NCI-H1417 (cell line): ENCODE results near the gene SMAD3.

Source experiments
- DNase-seq, 3 experiments: peaks; one replicate each; lab custom pipeline; 2025; lab: John Stamatoyannopoulos, UW

SMAD3 gene

DNA sequence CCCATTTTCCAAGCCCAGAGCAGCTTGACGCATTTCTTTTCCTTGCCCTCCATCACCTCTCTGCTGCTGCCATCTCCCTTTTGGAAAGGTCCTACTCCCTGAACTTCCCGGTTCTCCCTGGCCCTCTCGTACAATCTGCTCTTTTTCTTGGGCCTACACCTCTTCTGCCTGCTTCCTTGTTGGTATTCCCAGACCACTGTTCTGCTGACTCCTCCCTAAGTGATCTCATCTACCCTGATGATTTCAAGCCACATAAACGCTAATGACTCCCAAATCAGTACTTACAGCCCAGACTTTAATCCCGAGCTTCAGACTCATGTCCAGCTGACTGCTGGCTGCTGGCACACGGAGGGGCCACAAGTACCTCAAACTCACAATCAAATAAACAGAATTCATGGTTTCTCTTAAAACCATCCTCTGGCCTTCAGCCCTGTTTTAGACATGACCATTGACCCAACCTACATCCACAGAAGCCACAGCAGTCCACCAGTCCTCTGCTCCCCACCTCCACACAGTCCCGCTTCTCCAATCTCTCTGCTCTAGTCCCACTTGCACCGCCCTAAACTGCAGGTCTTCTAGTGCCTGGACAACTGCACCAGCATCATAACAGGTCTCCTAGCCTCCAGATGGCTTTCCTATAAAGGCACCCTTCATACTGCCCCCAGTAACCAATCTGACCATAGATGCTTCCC, 131.4 kb downstream of the SMAD3 start:
- no peak for DNase-seq

DNA sequence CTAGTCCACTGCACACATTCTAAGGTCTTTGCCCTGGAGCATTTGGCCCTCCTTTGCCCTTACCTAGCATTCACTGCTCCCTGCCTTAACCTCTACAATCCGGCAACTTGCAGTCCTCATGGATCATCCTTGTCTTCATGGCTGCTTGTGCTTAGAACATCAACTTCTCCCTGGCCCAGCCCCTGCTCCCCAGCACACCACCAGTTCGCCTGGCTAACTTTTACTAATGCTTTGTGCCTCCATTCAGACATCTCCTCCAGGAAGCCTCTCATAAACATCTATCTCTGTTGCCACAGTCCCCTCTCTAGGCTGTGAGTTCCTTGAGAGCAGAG, 131.9 kb downstream of the SMAD3 start:
- DNase-seq, result no peak

DNA sequence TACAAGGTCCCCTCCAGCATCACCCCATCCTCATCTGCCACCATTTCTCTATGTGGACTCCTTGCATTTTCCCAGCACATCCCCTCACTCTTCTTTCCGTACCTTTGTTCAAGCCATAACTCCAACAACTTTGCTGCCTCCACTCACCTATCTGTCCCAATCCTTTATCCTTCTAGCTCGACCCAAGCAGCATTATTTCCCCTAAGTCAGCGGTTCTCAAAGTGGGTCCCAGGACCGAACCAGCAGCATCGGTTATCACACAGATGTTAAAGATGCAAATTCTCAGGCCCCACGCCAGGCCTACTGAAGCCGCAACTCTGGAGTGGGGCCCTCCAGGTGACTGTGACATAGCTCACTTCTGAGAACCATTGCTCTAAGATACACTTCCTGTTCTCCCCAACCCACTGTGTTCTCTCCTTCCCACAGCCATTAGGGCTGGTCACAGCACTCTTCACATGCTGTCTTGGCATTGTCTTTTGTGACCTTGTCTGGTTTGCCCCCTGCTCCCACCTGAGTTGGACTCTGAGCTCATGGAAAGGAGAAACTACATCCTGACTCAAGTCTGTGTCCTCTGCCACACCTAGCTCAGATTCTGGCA, 132.9 kb downstream of the SMAD3 start:
- DNase-seq, result no peak

DNA sequence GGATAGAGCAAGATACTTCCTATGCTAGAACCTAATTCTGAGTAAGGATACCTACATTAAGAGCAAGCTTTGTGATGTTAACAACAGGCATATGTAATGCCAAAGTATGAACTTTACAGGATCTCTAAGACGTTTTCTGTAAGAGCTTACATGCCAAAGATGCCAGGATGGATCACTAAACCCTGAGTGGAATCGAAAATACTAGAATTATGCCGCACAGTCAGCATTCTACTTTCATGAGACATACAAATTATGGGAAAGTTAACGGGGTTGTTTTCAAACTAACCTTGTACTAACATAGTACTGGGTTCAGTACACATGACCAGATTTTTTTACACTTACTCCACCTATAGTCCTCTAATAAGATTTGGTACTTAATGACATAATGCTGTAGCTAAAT, 134.0 kb downstream of the SMAD3 start:
- no peak for DNase-seq

DNA sequence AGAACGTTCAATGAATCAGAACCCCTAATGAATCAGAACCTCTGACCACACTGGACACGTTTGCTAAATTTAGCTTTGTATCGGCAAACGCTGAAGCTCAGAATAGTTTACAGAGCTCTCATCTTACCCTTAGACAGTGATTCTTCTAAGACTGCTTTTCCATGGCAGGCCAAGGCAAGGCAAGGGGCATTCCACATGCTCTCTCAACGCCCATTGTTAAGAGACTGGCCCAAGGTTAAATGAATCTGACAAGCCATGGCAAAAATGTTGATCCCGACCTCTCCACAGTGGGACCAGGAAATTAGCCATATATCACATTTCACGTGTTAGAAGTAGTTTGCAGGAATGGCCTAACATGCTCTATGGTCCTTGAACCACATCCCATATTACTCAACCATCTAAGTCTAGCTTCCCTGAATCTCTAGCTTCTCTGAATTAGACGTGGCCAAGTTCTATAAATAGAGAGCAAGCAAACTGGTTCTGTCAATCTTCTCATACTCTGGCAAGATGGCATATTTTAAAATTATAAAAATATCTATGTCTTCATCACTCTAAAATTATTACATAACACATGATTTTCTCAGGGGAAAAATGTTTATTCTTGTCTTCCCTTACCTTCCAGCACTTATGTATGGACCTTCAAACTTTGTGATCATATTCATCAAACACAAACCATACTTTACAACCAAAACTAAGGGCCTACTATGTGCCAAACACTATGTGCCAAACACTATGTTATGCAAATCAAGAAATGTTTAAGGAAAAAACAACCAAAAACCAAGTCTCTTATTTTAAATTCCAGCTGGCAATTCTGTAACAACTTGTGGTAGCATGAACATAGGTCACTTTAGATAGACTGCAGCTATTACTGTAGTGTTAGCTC, 134.7 kb downstream of the SMAD3 start:
- no peak for DNase-seq

DNA sequence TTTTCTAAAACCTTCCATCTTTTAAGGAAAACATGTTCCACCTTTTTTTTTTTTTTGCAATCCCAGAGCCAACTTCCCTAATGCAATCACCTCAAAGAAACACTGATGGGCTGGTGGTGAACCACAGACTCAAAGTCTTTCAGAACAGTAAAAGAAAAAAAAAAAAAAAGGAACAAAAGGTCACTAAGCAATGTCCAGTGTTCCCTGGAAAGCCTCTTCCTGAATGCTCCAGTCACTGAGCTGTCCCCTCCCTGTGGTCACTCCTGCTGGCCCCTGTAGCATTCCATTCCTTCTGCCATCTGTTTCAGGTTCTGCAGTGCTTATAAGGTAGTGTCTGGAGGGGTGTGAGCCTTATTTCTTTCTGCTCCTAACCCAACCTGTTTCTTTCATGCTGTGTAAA, 135.7 kb downstream of the SMAD3 start:
- no peak for DNase-seq

DNA sequence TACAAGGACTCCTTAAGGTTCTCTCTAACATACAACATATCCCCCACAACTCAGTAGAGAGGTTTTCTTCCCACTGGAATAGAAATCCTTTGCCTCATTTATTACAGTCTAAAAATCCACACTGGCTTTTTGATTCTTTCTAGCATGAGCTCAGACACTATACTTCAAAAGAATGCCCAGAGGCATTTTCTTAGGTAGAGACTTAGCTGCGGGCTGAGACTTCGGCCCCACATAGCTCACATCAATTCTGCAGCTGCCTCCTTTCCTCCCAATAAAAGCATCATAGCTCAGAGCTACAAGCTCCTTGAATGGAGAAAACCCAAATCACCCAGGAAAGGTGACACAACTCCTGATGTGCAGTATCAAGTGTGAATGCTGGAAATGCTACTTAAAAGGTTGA, 136.7 kb downstream of the SMAD3 start:
- no peak for DNase-seq

DNA sequence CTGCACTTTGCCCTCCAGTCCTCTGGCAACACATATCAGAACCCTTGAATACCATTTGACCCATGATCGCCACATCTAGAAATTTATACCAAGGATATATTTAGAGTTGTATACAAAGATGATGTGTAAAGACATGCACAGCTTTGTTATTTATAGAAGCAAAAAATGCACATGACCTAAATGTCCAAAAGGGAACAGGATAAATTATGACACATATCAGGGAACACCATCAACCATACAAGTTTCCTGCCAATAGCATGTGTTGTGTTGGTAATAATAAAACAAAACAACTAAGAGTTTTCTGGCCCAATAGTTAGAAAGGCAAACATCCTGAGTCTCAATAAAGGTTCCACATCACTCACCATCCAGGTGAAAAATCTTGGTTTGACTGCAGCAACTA, 137.6 kb downstream of the SMAD3 start:
- no peak for DNase-seq

DNA sequence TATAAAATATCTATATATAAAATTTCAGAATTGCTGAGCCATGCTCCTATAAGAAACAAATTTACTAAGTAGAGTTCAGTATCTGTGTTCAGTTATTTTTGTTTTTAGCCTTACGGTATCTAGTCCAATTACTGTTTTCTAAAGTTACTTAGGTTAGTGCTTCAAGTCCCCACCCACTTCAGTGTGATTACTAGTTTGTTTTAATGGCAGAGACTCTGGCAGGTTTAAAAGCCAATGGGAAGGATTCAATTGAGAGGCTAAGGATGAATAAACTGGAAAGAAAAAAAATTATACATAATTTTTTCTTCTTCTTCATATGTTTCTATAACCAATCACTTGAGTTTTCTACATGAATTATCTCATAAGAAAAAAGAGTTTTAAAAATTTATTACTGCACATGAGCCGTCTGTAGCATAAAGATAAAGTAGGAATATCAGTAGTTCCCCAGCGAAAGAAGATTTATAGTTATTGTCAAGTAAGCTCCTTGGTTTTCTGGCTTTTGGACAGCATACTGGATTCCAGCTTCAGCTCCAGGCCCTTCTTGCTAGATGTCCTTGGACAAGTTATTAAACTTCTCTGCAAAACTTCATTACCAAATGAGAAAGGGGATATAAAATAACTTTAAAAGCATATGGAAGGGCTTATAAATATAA, 142.3 kb downstream of the SMAD3 start:
- DNase-seq, result no peak

DNA sequence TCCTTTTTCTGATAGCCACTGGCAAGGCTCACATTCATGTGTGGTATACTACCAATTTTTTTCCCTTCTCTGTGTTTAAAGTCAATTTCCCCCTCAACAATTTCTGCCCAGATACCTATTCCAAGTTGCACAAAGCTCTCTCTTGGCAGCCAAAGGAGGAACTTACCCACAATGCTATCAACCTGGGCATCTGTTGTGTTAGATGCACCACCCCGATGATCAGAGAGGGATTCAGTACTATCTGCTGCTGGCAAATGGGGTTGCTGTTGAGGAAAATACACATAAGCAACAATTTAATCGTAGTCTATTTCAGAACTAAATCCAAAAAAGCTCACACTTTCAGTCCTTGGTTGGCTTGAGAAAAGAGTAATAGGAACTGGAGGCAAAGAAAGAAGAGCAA, 143.0 kb downstream of the SMAD3 start:
- DNase-seq, result no peak

DNA sequence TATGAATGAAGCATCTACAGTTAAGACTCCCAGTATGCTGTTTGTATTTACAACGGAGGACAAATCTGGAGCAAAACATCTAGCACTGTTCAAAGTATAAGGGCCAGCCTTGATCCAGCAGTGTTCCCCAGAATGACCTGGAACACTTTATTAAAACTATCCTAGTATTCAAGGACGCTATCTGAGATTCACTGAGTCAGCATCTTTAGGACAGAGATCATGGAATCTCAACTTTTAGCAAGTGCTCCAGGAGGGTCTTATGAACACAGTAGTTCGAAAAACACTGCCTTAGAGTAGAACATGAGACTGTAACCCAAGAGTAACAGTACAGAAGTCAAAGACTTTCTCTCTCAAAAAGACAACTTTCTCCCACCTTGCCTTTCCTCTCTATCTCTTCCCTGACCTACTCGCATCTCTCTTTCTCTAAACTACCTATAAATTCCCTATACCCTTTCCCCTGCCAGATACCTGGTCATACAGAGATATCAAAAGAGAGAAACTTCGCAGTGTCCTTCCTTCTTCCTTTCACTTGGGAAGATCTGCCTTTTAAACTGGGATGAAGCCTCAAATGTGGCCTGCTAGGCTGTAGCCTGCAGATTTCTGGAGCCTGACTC, 145.3 kb downstream of the SMAD3 start:
- DNase-seq, result no peak

DNA sequence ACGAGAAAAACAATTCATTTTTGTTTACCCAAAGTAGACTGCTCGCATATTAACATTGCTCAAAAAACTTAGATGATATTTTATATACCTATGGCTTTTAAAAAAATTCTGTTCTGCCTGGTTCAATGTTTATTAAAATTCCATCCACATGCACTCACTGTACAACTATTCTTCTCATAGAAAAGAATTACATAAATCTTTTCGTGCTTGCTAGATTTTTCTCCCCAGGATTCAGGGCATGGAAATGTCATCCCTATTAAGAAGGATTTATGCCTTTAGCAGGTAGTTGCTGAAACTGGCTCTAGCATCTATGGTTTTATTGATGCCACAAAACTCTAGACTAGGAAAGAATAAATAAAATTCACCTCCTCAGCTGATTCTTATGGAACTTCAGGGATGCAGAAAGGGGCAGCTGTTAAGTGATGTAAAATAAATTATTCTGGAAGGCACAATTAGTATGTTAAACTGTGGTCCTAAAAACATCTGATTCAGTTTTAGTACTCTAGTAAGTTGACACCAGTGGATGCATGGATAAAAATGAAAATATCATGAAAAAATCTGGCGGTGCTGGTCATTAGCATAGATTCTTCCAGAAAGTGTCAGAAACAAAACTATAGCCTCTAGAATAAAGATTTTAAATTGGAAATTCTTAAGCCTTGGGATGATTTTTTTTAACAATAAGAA, 147.4 kb downstream of the SMAD3 start:
- no peak for DNase-seq

DNA sequence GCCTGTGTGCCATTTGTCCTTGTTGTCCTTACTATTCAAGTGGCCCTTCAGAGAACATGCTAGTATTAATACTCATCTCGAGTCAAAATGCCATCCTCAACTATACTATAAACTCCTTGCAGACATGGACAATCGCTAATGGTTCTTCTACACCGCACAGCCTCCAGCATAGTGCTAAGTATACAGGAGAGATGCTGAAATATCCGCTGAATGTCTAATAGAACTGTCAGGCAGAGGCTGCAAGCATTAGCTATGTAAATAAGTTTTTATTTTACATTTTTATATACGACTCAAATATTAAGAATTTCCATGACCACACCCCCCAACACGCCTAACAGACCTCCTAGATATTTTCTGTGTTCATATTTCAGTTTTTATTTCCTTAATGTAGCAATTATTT, 149.7 kb downstream of the SMAD3 start:
- no peak for DNase-seq

DNA sequence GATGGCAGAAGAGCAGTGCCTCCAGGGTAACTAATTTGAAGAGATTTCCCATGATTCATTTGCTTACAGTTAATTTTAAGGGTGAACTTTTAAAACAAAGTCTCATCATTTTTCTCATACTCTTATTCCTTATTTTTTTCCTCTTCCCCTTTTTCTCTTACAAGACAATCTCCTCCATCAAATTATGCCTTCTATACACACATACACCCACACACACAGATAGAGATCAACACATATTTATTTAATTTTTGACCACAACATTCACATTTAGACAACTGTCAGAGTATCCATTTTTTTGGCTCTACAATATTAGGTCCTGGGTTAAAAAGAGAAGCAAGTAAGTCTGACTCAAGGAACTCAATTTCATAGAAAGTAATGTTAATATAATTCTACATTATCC, 151.5 kb downstream of the SMAD3 start:
- no peak for DNase-seq

DNA sequence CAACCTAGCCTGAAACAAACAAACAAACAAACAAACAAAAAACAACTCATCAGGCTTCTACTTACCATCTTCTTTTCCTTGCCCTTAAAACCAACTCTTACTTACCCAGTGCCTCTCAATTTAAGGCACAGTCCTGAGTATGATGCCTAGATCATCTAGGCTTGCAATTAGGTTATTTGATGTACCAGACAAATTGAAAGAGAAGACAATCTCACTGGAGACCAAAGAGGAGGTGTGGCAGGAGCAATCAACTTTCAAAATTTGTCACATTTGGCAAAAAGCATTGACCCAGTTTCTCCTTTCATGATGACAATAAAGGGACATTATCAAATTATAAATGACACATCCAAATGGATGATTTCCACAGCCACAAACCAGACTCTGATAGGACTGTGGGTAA, 153.0 kb downstream of the SMAD3 start:
- no peak for DNase-seq

DNA sequence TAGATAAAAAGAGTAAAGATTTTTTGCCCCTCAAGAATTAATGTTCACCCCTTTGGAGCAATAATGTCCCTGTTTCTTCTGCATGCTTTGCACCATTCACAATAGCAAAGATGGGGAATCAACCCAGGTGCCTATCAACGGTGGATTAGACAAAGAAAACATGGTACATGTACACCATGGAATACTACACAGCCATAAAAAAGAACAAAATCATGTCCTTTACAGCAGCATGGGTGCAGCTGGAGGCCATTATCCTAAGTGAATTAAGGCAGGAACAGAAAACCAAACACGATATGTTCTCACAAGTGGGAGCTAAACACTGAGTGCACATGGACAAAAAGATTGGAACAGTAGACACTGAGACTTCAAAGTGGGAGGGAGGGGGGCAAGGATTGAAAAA, 153.9 kb downstream of the SMAD3 start:
- DNase-seq, result no peak

DNA sequence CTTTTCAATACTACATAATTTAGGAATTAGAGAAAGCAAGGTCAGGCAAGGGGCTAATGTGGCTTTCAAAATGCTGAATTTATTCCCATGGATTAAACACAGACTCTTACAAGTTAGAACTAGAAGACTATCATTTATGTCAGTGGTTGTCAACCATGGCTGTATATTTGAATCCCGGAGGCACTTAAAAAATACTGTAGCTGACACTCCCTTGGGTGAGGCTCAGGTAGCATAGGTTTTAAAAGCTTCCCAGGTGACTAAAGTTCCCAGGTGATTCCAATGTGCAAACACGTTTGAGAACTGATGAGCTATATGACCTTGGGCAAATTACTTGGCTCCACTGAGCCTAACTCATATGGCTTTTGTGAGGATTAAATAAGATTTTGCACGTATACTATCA, 159.5 kb downstream of the SMAD3 start:
- DNase-seq, result no peak

DNA sequence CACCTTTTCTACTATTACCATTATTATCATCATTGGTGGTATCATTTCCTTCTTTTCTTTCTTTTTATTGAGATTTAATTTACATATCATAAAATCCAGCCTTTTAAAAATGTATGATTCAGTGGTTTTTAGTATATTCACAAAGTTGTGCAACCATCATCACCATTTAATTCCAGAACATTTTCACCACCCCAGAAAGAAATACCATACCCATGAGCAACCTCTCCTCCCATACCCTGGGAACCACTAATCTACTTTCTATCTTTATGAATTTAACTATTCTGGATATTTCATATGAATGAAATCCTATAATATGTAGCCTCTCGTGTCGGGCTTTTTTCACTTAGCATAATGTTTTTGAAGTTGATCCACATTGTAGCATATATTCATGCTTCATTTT, 159.9 kb downstream of the SMAD3 start:
- DNase-seq, result no peak

DNA sequence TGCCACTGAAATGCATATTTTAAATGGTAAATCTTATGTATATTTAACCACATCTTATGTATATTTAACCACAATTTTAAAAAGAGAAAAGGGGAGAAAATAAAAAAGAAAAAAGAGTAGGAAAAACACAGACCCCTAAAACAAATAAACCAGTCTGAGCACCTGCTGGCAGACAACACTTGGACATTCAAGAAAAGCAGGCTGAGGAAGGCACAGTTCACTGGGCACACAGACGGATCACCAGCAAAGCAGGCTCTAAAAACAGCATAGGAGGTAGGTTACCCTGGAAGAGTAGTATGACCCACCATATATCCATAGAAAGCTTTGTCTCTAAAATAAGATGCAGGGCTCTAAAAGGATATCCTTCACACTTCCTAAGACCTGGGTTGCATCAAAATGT, 162.0 kb downstream of the SMAD3 start:
- DNase-seq, result no peak

DNA sequence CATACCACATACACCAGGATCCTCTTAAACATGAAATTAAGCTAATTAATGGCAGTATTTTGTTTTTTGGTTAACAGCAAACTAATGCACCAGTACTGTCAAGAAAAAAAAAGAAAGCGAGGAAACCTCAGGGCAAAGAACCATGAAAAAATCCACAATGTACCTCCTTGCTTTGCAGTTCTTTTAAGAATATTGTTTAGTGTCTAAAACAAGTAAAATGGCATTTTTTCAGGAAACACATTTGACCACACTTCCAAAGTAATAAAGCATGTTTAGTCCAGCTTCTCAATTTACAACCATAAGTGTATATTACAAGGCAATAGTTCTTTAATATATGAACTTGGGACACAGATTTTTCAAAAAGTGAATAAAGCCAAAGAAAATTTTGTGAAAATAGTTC, 162.4 kb downstream of the SMAD3 start:
- no peak for DNase-seq

DNA sequence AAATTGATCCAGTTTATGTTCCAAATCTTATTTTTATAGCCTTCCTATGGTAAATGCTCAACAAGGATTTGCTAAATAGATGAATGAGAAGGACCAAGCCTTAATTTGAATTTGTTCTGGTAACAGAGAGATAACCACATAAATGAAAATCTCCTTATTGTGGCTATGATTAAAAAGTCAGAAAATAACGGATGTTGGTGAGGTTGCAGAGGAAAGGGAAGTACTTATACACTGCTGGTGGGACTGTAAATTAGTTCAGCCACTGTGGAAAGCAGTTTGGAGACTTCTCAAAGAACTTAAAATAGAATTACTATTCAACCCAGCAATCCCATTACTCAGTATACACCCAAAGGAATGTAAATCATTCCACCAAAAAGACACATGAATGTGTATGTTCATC, 162.9 kb downstream of the SMAD3 start:
- DNase-seq, result no peak

DNA sequence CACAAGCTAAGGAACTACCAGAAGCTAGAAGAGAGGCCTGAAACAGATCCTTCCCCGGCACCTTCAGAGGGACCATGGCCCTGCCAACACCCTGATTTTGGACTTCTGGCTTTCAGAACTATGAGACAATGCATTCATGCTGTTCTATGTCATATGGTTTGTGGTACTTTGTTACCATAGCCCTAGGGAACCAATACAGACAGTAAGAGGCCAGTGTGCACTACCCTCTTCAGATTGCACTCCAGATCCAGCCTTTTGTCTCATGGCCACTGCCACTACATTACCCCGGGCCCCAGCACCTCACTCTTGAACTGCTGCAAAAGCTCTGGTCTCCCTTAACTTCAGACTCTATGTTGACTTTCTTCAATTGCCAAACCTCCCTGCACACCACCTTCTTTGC, 165.1 kb downstream of the SMAD3 start:
- no peak for DNase-seq
